GM21786 (cell line): Measurements from ENCODE around the gene ANKRD34C.

Experiments
- ATAC-seq: cut with Tn5 transposase; IDR thresholded peaks from one replicate; pipeline ENCODE4 v1.9.1; 2021; ENCODE audit not compliant: unreplicated experiment

Gene ANKRD34C

GRCh38 chr15:79282371-79283251 is at the start of gene ANKRD34C:
ANKRD34C (plus strand) TSS chr15:79282722; CDS start chr15:79293285, 10,563 bp downstream.
- no peak for ATAC-seq

GRCh38 chr15:79233236-79233635 is 49.3 kb upstream of the ANKRD34C start:
- no peak for ATAC-seq

- no peak for ATAC-seq
Measured at GRCh38 chr15:79240036-79240435, 42.5 kb upstream of the ANKRD34C start.

- no peak for ATAC-seq
Measured at GRCh38 chr15:79243723-79244122, 38.8 kb upstream of the ANKRD34C start.

- no peak for ATAC-seq
Measured at GRCh38 chr15:79244876-79245275, 37.6 kb upstream of the ANKRD34C start.

- ATAC-seq: no peak
Measured at GRCh38 chr15:79248183-79248582, 34.3 kb upstream of the ANKRD34C start.

- ATAC-seq: no peak
Measured at GRCh38 chr15:79257454-79257853, 25.1 kb upstream of the ANKRD34C start.

- no peak for ATAC-seq
Measured at GRCh38 chr15:79261836-79262235, 20.7 kb upstream of the ANKRD34C start.

- ATAC-seq: no peak
Measured at GRCh38 chr15:79265167-79265566, 17.4 kb upstream of the ANKRD34C start.

GRCh38 chr15:79265987-79266579 is 16.4 kb upstream of the ANKRD34C start:
- no peak for ATAC-seq

GRCh38 chr15:79283252-79284048 is 928 bp downstream of the ANKRD34C start:
- no peak for ATAC-seq

- no peak for ATAC-seq
Measured at GRCh38 chr15:79290642-79291275, 8.2 kb downstream of the ANKRD34C start.

GRCh38 chr15:79292011-79292410 is 9.5 kb downstream of the ANKRD34C start:
- no peak for ATAC-seq

GRCh38 chr15:79294075-79294474 is 11.6 kb downstream of the ANKRD34C start:
- ATAC-seq: no peak

GRCh38 chr15:79296583-79296982 is 14.1 kb downstream of the ANKRD34C start:
- ATAC-seq: no peak

GRCh38 chr15:79299126-79299840 is 16.8 kb downstream of the ANKRD34C start:
- ATAC-seq: no peak

- ATAC-seq: no peak
Measured at GRCh38 chr15:79299841-79300235, 17.3 kb downstream of the ANKRD34C start.

GRCh38 chr15:79307251-79307650 is 24.7 kb downstream of the ANKRD34C start:
- ATAC-seq: no peak

GRCh38 chr15:79308874-79309273 is 26.4 kb downstream of the ANKRD34C start:
- no peak for ATAC-seq

- ATAC-seq: peak; percentile 24
Measured at GRCh38 chr15:79310612-79310984, 28.1 kb downstream of the ANKRD34C start.
